Body of pancreas (tissue), 4 donors: ENCODE results near the gene CDKN2B-AS1. TPM values are rescaled to one million over a fixed set of nuclear protein-coding genes. Genes with fewer than 3 reads are reported as not detected.

Experiments
- ATAC-seq: fragments of 150-250 bp; one replicate; pipeline ENCODE4 v1.9.1; 2016
- DNase-seq, 4 donors: peaks; one replicate each; pipeline ENCODE4 v3.0.0-alpha.2; 2019
- H3K27ac ChIP-seq, 4 donors: fragments of 200-600 bp; sonication (generic); 1 replicate in 3 of 4; 2 replicates in 1 of 4; pipeline versions ENCODE4 v1.5.1 to v1.6.1; 2016 to 2019; ENCODE audit warnings: mild to moderate bottlenecking in 1 of 4, mixed read lengths in 1 of 4, moderate library complexity in 1 of 4
- H3K27me3 ChIP-seq, 2 donors: fragments of 200-600 bp; sonication (generic); one replicate each; pipeline ENCODE4 v1.6.0; 2016; ENCODE audit warnings: mild to moderate bottlenecking in 1 of 2
- H3K36me3 ChIP-seq, 2 donors: fragments of 200-600 bp; sonication (generic); replicated peaks in 1 of 2; 2 replicates each; pipeline ENCODE4 v1.5.1; 2016; ENCODE audit warnings: low read depth in 2 of 2; ENCODE audit not compliant: insufficient read depth in 1 of 2
- H3K4me1 ChIP-seq: fragments of 200-600 bp; sonication (generic); one replicate; pipeline ENCODE4 v1.6.0; 2016
- H3K4me3 ChIP-seq, 2 donors: fragments of 200-600 bp; sonication (generic); 1 replicate in 1 of 2; 2 replicates in 1 of 2; pipeline ENCODE4 v1.5.1; 2016 to 2019
- H3K9me3 ChIP-seq, 3 donors: fragments of 200-600 bp; sonication (generic); 1 replicate in 2 of 3; 2 replicates in 1 of 3; pipeline ENCODE4 v1.5.1; 2016
- CTCF ChIP-seq, 7 experiments: fragments of 450-650 bp in 4 of 7; fragments of 200-600 bp in 3 of 7; sonication (generic) in 3 of 7; IDR thresholded peaks; one replicate each; pipeline ENCODE4 v1.5.1; 2016 to 2019; ENCODE audit warnings: antibody characterized with exemption in 7 of 7
- POLR2A ChIP-seq, 3 donors: fragments of 450-650 bp; IDR thresholded peaks; one replicate each; pipeline ENCODE4 v1.6.1; 2016; ENCODE audit warnings: antibody characterized with exemption in 3 of 3, mild to moderate bottlenecking in 2 of 3
- WGBS, 2 donors: methylation state at CpG; one replicate each; pipeline ENCODE4 v1.1.5; 2017; 5-methylcytosine and 5-hydroxymethylcytosine counted together
- intact Hi-C: fragments of 100-400 bp; cut with DNase I; formaldehyde crosslinking; loops from one replicate; pipeline ENCODE4 v1.15.1; 2023
- total RNA-seq, 2 donors: library from RNA; depleted of rRNA; stranded (reverse); fragments of >200 nt; gene quantifications; one replicate each; pipeline ENCODE4 v1.1.0, GENCODE V29; 2016

Gene CDKN2B-AS1
- total RNA-seq, 2 donors from 2014 or later: 0.26 TPM; not detected in 1

DNA sequence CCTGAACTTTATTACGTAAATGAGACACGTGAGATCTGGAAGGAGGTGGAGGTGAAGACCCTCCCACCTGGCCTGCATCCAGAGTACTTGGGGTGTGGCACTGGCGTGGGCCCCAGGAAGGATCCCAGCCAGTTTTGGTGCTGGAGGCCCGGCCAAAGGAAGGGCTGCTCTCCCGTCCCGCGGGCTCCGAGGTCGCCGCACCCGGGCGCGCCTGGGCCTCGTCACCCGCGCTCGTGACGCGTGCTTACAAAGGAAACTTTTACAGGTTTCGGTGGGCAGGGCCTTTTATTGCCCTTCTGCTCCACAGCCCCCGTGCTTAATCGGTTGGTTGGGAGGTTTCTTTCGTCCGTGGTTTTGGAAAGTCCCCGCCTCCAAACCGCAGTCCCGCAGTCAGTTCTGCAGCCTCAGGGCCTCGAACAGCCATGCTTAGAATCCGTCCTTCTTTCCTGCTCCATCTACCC lies 29.6 kb upstream of the CDKN2B-AS1 start:
- peak; percentile 55 to 61 (median 57) for DNase-seq
- WGBS, 2 donors: 2% methylated on average over 18 to 29 of the region's 29 CpGs

DNA sequence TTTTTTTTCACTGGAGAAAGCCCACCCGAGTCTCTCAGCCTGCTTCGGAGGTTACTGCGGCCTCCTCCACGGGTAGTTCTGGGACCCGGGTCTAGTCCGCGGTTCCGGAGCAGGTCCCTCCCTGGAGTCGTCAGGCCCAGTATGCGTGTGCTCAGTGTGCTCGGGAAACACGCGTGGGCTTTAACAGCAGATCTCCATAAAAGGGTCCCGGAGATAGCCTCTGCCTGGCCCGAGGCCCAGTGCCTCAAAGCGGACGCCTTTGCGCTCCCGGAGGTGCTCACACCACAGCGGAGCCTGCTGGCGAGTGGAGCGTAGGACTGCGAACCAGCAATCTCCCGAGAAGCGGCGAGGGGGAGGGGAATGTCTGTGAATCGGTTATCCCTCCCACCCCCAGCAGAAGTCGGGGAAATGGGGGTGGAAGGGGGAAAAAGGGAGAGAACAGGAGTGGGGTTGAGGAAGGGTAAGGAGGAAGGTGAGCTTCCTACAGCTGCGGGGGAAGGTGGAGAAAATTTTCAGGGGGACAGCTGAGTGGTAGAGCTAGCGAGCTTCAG lies 29.1 kb upstream of the CDKN2B-AS1 start:
- Histone ChIP-seq H3K4me3 (no peak overlapping the region), H3K9me3 (no peaks in the 10 kb centered on the region), H3K27ac (no peak overlapping the region), H3K27me3 (peaks cover 7 to 40% of the 10 kb centered on the region in 2 donors), H3K4me1 (peaks cover 14% of the 10 kb centered on the region), H3K36me3 (no peaks in the 10 kb centered on the region)
- 2% methylated on average over 23 to 30 of the region's 30 CpGs for WGBS, 2 donors
- ATAC-seq (peak; percentile 81), DNase-seq (peak; percentile 54 to 69 (median 59))
- intact Hi-C loops: no loop called here
- TF ChIP-seq CTCF (IDR thresholded peaks at IDR 0.05) (peak in 5 of 7 experiments; percentile 21 to 41 (median 38)), POLR2A (IDR thresholded peaks at IDR 0.05) (no peak)

More for the DNA sequence above, 29.6 kb upstream of the CDKN2B-AS1 start:
- no peak overlapping the region for H3K4me3 ChIP-seq
- H3K27me3 ChIP-seq: peaks cover 7 to 35% of the 10 kb centered on the region in 2 donors
- H3K36me3 ChIP-seq: no peaks in the 10 kb centered on the region
- TF ChIP-seq CTCF (IDR thresholded peaks at IDR 0.05) (no peak), POLR2A (IDR thresholded peaks at IDR 0.05) (no peak)
- intact Hi-C loops: no loop called here
- H3K9me3 ChIP-seq: no peaks in the 10 kb centered on the region
- no peak overlapping the region for H3K27ac ChIP-seq
- peak; percentile 78 for ATAC-seq
- peaks cover 14% of the 10 kb centered on the region for H3K4me1 ChIP-seq

DNA sequence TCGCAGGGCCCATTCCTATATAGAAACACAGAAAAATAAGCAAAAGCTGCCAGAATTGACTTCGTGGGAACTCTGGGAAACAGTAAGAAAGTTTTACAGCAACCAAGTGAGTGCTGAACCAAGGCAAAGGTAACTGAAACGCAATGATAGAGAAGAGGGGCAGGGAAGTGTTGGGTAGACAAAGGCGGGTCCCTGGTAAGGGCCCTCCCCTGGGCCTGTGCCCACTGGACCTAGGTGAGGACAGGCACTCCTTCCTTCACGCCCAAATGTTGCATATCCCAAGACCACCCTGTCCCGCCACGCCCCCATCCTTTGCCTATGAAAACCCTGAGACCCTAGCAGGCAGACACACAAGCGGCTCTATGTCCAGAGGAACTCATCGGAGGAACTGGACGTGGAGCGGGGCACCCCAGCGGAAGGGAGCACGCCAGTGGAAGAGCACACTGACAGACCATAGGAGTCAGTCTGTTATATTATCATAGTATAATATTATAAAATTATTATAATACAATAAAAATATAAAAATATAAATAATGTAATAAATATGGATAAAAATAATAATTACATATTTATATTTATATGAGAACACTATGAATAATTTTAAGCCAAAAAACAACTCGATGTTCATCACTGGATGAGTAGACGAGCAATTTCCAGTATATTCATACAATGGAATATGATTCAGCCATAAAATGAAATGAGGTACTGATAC lies 28.3 kb upstream of the CDKN2B-AS1 start:
- Histone ChIP-seq H3K27ac (no peak overlapping the region), H3K4me3 (no peak overlapping the region), H3K9me3 (no peaks in the 10 kb centered on the region), H3K36me3 (no peaks in the 10 kb centered on the region), H3K4me1 (peaks cover 14% of the 10 kb centered on the region), H3K27me3 (peaks cover 7 to 48% of the 10 kb centered on the region in 2 donors)
- WGBS, 2 donors: 16 to 22% methylated on average over 15 of the region's 15 CpGs
- DNase-seq (no peak), ATAC-seq (no peak)
- intact Hi-C loops: no loop called here
- no peak for TF ChIP-seq CTCF (IDR thresholded peaks at IDR 0.05)

- intact Hi-C loops: no loop called here
- H3K4me1 ChIP-seq: peaks cover 14% of the 10 kb centered on the region
- ATAC-seq (no peak), DNase-seq (no peak)
- no peak overlapping the region for H3K4me3 ChIP-seq
- H3K27me3 ChIP-seq: peaks cover 7 to 55% of the 10 kb centered on the region in 2 donors
- H3K9me3 ChIP-seq: no peaks in the 10 kb centered on the region
- WGBS, 2 donors: 14 to 31% methylated on average over 13 to 19 of the region's 19 CpGs
- no peak for TF ChIP-seq POLR2A (IDR thresholded peaks at IDR 0.05)
- no peak for TF ChIP-seq CTCF (IDR thresholded peaks at IDR 0.05)
- no peaks in the 10 kb centered on the region for H3K36me3 ChIP-seq
- H3K27ac ChIP-seq: no peak overlapping the region
These were observed 27.4 kb upstream of the CDKN2B-AS1 start for GRCh38 chr9:21967169-21967568.
